Peyer's patch (tissue), 4 donors: ENCODE results near the gene RILPL1.

ENCODE experiments used
- CTCF ChIP-seq, 6 experiments: fragments of 450-650 bp in 4 of 6; fragments of 200-600 bp in 2 of 6; sonication (generic) in 1 of 6; IDR thresholded peaks; one replicate each; pipeline ENCODE4 v1.5.1; 2017 to 2019; ENCODE audit warnings: antibody characterized with exemption in 6 of 6, mild to moderate bottlenecking in 3 of 6, moderate library complexity in 1 of 6
- POLR2A ChIP-seq, 2 donors: fragments of 450-650 bp; IDR thresholded peaks; one replicate each; pipeline ENCODE4 v1.5.1; 2017; ENCODE audit warnings: antibody characterized with exemption in 2 of 2, mild to moderate bottlenecking in 2 of 2, moderate library complexity in 2 of 2

GRCh38 chr12:123445388-123446332 lies 87.9 kb downstream of the RILPL1 start:
- TF ChIP-seq CTCF (IDR thresholded peaks at IDR 0.05) (no peak), POLR2A (IDR thresholded peaks at IDR 0.05) (no peak)
